GM13976 (cell line): ENCODE measurements around the gene SYT1.
A peak's percentile ranks its signal among the peaks of the same experiment; 100 is the strongest.

Experiments used
- DNase-seq: peaks from one replicate; pipeline ENCODE4 v3.0.0; 2012; ENCODE audit warnings: low spot score
- CTCF ChIP-seq: IDR thresholded peaks from 2 replicates; pipeline ENCODE4 v1.5.1; 2012; ENCODE audit warnings: borderline replicate concordance, mild to moderate bottlenecking; ENCODE audit not compliant: insufficient read depth; ENCODE audit errors: extremely low read depth, missing control alignments, control extremely low read depth
- in situ Hi-C: fragments of 300-500 bp; cut with MboI; formaldehyde crosslinking; loops from one replicate; pipeline ENCODE4 v1.12.0; 2022; ENCODE audit warnings: low sequenced_read_pairs, mixed read lengths, inconsistent platforms; ENCODE audit not compliant: unreplicated experiment

SYT1 gene

GRCh38 chr12:79327465-79327864 lies 462.9 kb downstream of the SYT1 start:
- in situ Hi-C loops, result no loop called here
- TF ChIP-seq CTCF, result no peak
- no peak for DNase-seq

- DNase-seq, result no peak
- TF ChIP-seq CTCF, result no peak
- in situ Hi-C loops, result no loop called here
These were observed 465.4 kb downstream of the SYT1 start for GRCh38 chr12:79329933-79330332.

GRCh38 chr12:79331870-79332269 lies 467.3 kb downstream of the SYT1 start:
- in situ Hi-C loops, result no loop called here
- no peak for DNase-seq
- no peak for TF ChIP-seq CTCF

GRCh38 chr12:79333144-79333543 lies 468.6 kb downstream of the SYT1 start:
- in situ Hi-C loops, result no loop called here
- TF ChIP-seq CTCF, result no peak
- DNase-seq, result no peak

- TF ChIP-seq CTCF, result no peak
- in situ Hi-C loops, result no loop called here
- no peak for DNase-seq
These were observed 473.2 kb downstream of the SYT1 start for GRCh38 chr12:79337662-79338290.

GRCh38 chr12:79344855-79345847 lies 480.6 kb downstream of the SYT1 start:
- peak; percentile 33 for TF ChIP-seq CTCF
- peak; percentile 18 for DNase-seq
- in situ Hi-C loops, result no loop called here
